HepG2 (cell line): ENCODE results near the gene SDHAF3. TPM values are rescaled to one million over a fixed set of nuclear protein-coding genes. Genes with fewer than 3 reads are reported as not detected.

ENCODE experiments used
- ATAC-seq: fragments of 200-7000 bp; cut with Tn5 transposase; 3 replicates; pipeline ENCODE4 v1.9.1; 2020; ENCODE audit warnings: mild to moderate bottlenecking, moderate library complexity
- BruUV-seq: library from RNA; stranded (reverse); fragments of 400-500 nt; replicated peaks from 2 replicates; lab custom pipeline; 2021; lab: Mats Ljungman, UMichigan
- CTCF ChIA-PET: fragments of 300-600 bp; formaldehyde crosslinking; extraction: SDS; loops from one replicate; lab custom pipeline; 2021; ENCODE audit warnings: low total read pairs, inconsistent platforms, low intra/inter-chr PET ratio; lab: Yijun Ruan, JAX
- POLR2A ChIA-PET: fragments of 350-600 bp; sonication (Branson Sonifier 250); formaldehyde crosslinking; loops from one replicate; lab custom pipeline; 2020; ENCODE audit warnings: antibody characterized with exemption, inconsistent platforms; lab: Yijun Ruan, JAX
- DNase-seq: peaks from one replicate; pipeline ENCODE4 v3.0.0-alpha.2; 2015; ENCODE audit warnings: low spot score
- FAIRE-seq: peaks from 3 replicates; lab custom pipeline; 2011; peaks lifted over from hg19 to GRCh38; lab: Jason Lieb, UNC
- H2AFZ ChIP-seq: one replicate; pipeline ENCODE4 v1.6.1; 2011; ENCODE audit warnings: low read length, inconsistent platforms
- H3K27ac ChIP-seq: fragments of 300-600 bp; 3 replicates; pipeline ENCODE4 v1.8.0; 2011; ENCODE audit warnings: mixed run types, mild to moderate bottlenecking, mixed read lengths, low read length, inconsistent platforms; ENCODE audit not compliant: insufficient read depth; ENCODE audit errors: extremely low read length
- H3K27me3 ChIP-seq, 2 experiments: fragments of 200-600 bp in 1 of 2; 2 replicates in 1 of 2; 3 replicates in 1 of 2; pipeline versions ENCODE4 v1.6.0 to v1.8.0; 2011; ENCODE audit warnings: low read length in 2 of 2, mild to moderate bottlenecking in 2 of 2, moderate library complexity in 2 of 2, inconsistent platforms in 1 of 2; ENCODE audit not compliant: insufficient read depth in 2 of 2, control insufficient read depth in 1 of 2
- H3K36me3 ChIP-seq, 2 experiments: fragments of 200-600 bp in 1 of 2; replicated peaks in 1 of 2; 2 replicates in 1 of 2; 3 replicates in 1 of 2; pipeline versions ENCODE4 v1.5.1 to v1.8.0; 2011; ENCODE audit warnings: low read length in 2 of 2, inconsistent platforms in 1 of 2; ENCODE audit not compliant: insufficient read depth in 2 of 2, control insufficient read depth in 1 of 2
- H3K4me1 ChIP-seq: 2 replicates; pipeline ENCODE4 v1.5.1; 2012; ENCODE audit warnings: low read length, inconsistent platforms; ENCODE audit not compliant: insufficient read depth
- H3K4me2 ChIP-seq: 2 replicates; pipeline ENCODE4 v1.6.0; 2011; ENCODE audit warnings: low read depth, low read length, inconsistent platforms
- H3K4me3 ChIP-seq, 3 experiments: fragments of 200-600 bp in 1 of 3; sonication (generic), shearing (Covaris generic) in 1 of 3; replicated peaks in 1 of 3; 2 replicates each; pipeline ENCODE4 v1.5.1; 2011 to 2016; ENCODE audit warnings: low read length in 3 of 3, inconsistent platforms in 2 of 3, low read depth in 2 of 3, mild to moderate bottlenecking in 2 of 3, control low read depth in 1 of 3, mixed read lengths in 1 of 3; ENCODE audit not compliant: insufficient read depth in 1 of 3
- H3K79me2 ChIP-seq: one replicate; pipeline ENCODE4 v1.6.1; 2011; ENCODE audit warnings: low read length, inconsistent platforms; ENCODE audit not compliant: insufficient read depth
- H3K9ac ChIP-seq: 2 replicates; pipeline ENCODE4 v1.6.0; 2011; ENCODE audit warnings: mild to moderate bottlenecking, low read depth, low read length, inconsistent platforms; ENCODE audit not compliant: insufficient read depth
- H3K9me3 ChIP-seq: 2 replicates; pipeline ENCODE4 v1.5.1; 2012; ENCODE audit warnings: mild to moderate bottlenecking, low read length
- H4K20me1 ChIP-seq: 2 replicates; pipeline ENCODE4 v1.6.0; 2011; ENCODE audit warnings: inconsistent platforms, mild to moderate bottlenecking, low read length, moderate library complexity; ENCODE audit not compliant: insufficient read depth
- CREBL2 ChIP-seq: sonication (generic); formaldehyde crosslinking; IDR thresholded peaks from 2 replicates; pipeline ENCODE4 v1.8.1; 2023; ENCODE audit warnings: missing genetic modification reagents, mild to moderate bottlenecking, borderline replicate concordance
- DNMT1 ChIP-seq: sonication (generic); formaldehyde crosslinking; IDR thresholded peaks from 2 replicates; pipeline ENCODE4 v1.5.1; 2020; ENCODE audit warnings: mild to moderate bottlenecking, missing genetic modification reagents
- GFI1 ChIP-seq: sonication (generic); formaldehyde crosslinking; IDR thresholded peaks from 2 replicates; pipeline ENCODE4 v1.5.0; 2020; ENCODE audit warnings: missing genetic modification reagents, mild to moderate bottlenecking, borderline replicate concordance
- HIC2 ChIP-seq: sonication (generic); formaldehyde crosslinking; IDR thresholded peaks from 2 replicates; pipeline ENCODE4 v1.9.0; 2022; ENCODE audit warnings: low read depth, missing genetic modification reagents
- HNF4A ChIP-seq: sonication (generic); formaldehyde crosslinking; IDR thresholded peaks from 2 replicates; pipeline ENCODE4 v1.4.0; 2020; ENCODE audit warnings: missing genetic modification reagents
- HOXA7 ChIP-seq: sonication (generic); formaldehyde crosslinking; IDR thresholded peaks from 2 replicates; pipeline ENCODE4 v1.8.1; 2022; ENCODE audit warnings: mild to moderate bottlenecking, missing genetic modification reagents, moderate library complexity
- KLF16 ChIP-seq, 2 experiments: sonication (generic) in 1 of 2; formaldehyde crosslinking in 1 of 2; IDR thresholded peaks; 2 replicates each; pipeline versions ENCODE4 v1.6.1 to v1.8.0; 2016 to 2023; ENCODE audit warnings: missing genetic modification reagents in 2 of 2, missing compliant biosample characterization in 1 of 2
- MZF1 ChIP-seq: sonication (generic); formaldehyde crosslinking; IDR thresholded peaks from 2 replicates; pipeline ENCODE4 v1.8.1; 2023; ENCODE audit warnings: mild to moderate bottlenecking, missing genetic modification reagents, borderline replicate concordance
- NR1H2 ChIP-seq: sonication (generic); formaldehyde crosslinking; IDR thresholded peaks from 2 replicates; pipeline ENCODE4 v1.8.1; 2022; ENCODE audit warnings: low read depth, missing genetic modification reagents, borderline replicate concordance
- PITX1 ChIP-seq: sonication (generic); formaldehyde crosslinking; IDR thresholded peaks from 2 replicates; pipeline ENCODE4 v1.5.1; 2020; ENCODE audit warnings: mild to moderate bottlenecking, missing genetic modification reagents
- TRIM22 ChIP-seq: fragments of 450-650 bp; IDR thresholded peaks from 2 replicates; pipeline ENCODE4 v1.6.1; 2017
- ZFP36L2 ChIP-seq: sonication (generic); formaldehyde crosslinking; IDR thresholded peaks from 2 replicates; pipeline ENCODE4 v1.4.0; 2020; ENCODE audit warnings: missing genetic modification reagents
- ZGPAT ChIP-seq: IDR thresholded peaks from 2 replicates; pipeline ENCODE4 v1.6.1; 2016; ENCODE audit warnings: mild to moderate bottlenecking
- ZNF354B ChIP-seq: sonication (generic); formaldehyde crosslinking; IDR thresholded peaks from 2 replicates; pipeline ENCODE4 v1.8.0; 2022; ENCODE audit warnings: mild to moderate bottlenecking, missing genetic modification reagents
- ZNF451 ChIP-seq: sonication (generic); formaldehyde crosslinking; IDR thresholded peaks from 2 replicates; pipeline ENCODE4 v1.5.0; 2020; ENCODE audit warnings: mild to moderate bottlenecking, missing genetic modification reagents
- ZNF607 ChIP-seq: sonication (generic); formaldehyde crosslinking; IDR thresholded peaks from 2 replicates; pipeline ENCODE4 v1.5.1; 2020; ENCODE audit warnings: missing genetic modification reagents, mild to moderate bottlenecking, borderline replicate concordance
- ZNF674 ChIP-seq: sonication (generic); formaldehyde crosslinking; IDR thresholded peaks from 2 replicates; pipeline ENCODE4 v1.5.0; 2020; ENCODE audit warnings: low read depth, mild to moderate bottlenecking, missing genetic modification reagents
- ZNF850 ChIP-seq: sonication (generic); formaldehyde crosslinking; conservative IDR thresholded peaks from 2 replicates; pipeline ENCODE4 v1.9.0; 2021; ENCODE audit warnings: mild to moderate bottlenecking, missing genetic modification reagents
- WGBS: methylation state at CpG from one replicate; pipeline ENCODE4 v1.1.6; 2017; ENCODE audit warnings: low lambda C conversion rate; 5-methylcytosine and 5-hydroxymethylcytosine counted together
- in situ Hi-C: cut with HindIII; loops from 2 replicates; pipeline ENCODE4 v1.10.0; 2017; ENCODE audit warnings: low pct_unique_long_range_greater_than_20kb; ENCODE audit not compliant: extremely low pct_ligation_motif_present
- intact Hi-C: fragments of 100-400 bp; cut with micrococcal nuclease; formaldehyde crosslinking; loops from one replicate; pipeline ENCODE4 v1.10.0; 2022; ENCODE audit not compliant: unreplicated experiment
- polyA plus RNA-seq, 8 experiments: library from polyadenylated mRNA; depleted of rRNA in 3 of 8; stranded (reverse) in 7 of 8; unstranded in 1 of 8; fragments of >200 nt; fragmentation: Illumina TruSeq in 4 of 8; extraction: Trizol in 4 of 8; gene quantifications; 2 replicates each; pipeline versions ENCODE4 v1.2.1 to v1.2.3, GENCODE V29; 2011 to 2016; ENCODE audit warnings: low read depth in 4 of 8, missing spikeins in 1 of 8, mixed read lengths in 1 of 8; ENCODE audit not compliant: insufficient read depth in 1 of 8
- total RNA-seq, 5 experiments: library from RNA; depleted of rRNA; stranded (reverse); fragments of >200 nt; fragmentation: Illumina TruSeq; extraction: Trizol; gene quantifications; 2 replicates each; pipeline ENCODE4 v1.2.3, GENCODE V29; 2016; ENCODE audit warnings: low read depth in 1 of 5

Gene SDHAF3
- total and polyA plus RNA-seq, 2 of the 13 experiments (the other 11 are each of a cell fraction or from before 2014, with no cell fraction given): 15.2 to 32.6 TPM

- TF ChIP-seq TRIM22: no peak
- TF ChIP-seq, all 625 proteins: peak for 1
Measured at GRCh38 chr7:97117035-97117371, 495 bp upstream of the SDHAF3 start (continued).

GRCh38 chr7:97118306-97118917 lies 914 bp downstream of the SDHAF3 start:
- no peak for ATAC-seq
- H3K4me3 ChIP-seq: peak overlapping the region; percentile 64 to 83 (median 80)

More at GRCh38 chr7:97118306-97118917, 914 bp downstream of the SDHAF3 start:
- Histone ChIP-seq H3K9ac (peak overlapping the region; percentile 84), H2AFZ (peak overlapping the region; percentile 81), H4K20me1 (no peaks in the 10 kb centered on the region), H3K4me2 (peak overlapping the region; percentile 83), H3K79me2 (peaks cover 45% of the 10 kb centered on the region), H3K36me3 (no peaks in the 10 kb centered on the region), H3K9me3 (no peaks in the 10 kb centered on the region), H3K4me1 (peaks cover 30% of the 10 kb centered on the region), H3K27me3 (no peaks in the 10 kb centered on the region; a peak in 1 of 5 replicates), H3K27ac (peak overlapping the region; percentile 76)
- POLR2A ChIA-PET: interaction anchor here (1.5 to 2.5 kb wide), 4 partner anchors 11 to 754 kb away, joined by 4 to 12 read pairs (median 8); partner anchors contain the start of gene ASNS
- WGBS: 9% methylated on average over 13 of the region's 13 CpGs
- DNase-seq: no peak
- intact Hi-C loops (no loop called here), in situ Hi-C loops (loop anchor here (10.0 kb wide), 1 partner anchor 726 kb away; no protein-coding TSS in a partner anchor)
- TF ChIP-seq HOXA7 (no peak), ZNF850 (CRISPR knock-in tag) (no peak), ZGPAT (CRISPR knock-in tag) (no peak), MZF1 (CRISPR knock-in tag) (no peak), ZFP36L2 (CRISPR knock-in tag) (no peak), ZNF607 (CRISPR knock-in tag) (no peak), ZNF451 (no peak), NR1H2 (CRISPR knock-in tag) (no peak), DNMT1 (CRISPR knock-in tag) (no peak), CREBL2 (no peak), KLF16 (CRISPR knock-in tag; IDR thresholded peaks at IDR 0.05) (no peak), HNF4A (CRISPR knock-in tag) (no peak), GFI1 (CRISPR knock-in tag) (no peak), ZNF674 (CRISPR knock-in tag) (no peak), PITX1 (CRISPR knock-in tag) (no peak), HIC2 (CRISPR knock-in tag) (no peak), ZNF354B (CRISPR knock-in tag) (no peak)
- FAIRE-seq: no peak
- no TSS peak for BruUV-seq
- CTCF ChIA-PET: interaction anchor here (0.9 kb wide), 1 partner anchor 61 kb away, joined by 3 read pairs; no protein-coding TSS in a partner anchor
